Right atrium auricular region (tissue), 2 donors: Measurements from ENCODE around the gene GSC2. TPM values are rescaled to one million over a fixed set of nuclear protein-coding genes. Genes with fewer than 3 reads are reported as not detected.

Source experiments
- DNase-seq: peaks from one replicate; pipeline ENCODE4 v3.0.0-alpha.2; 2019; ENCODE audit warnings: low spot score
- H3K27ac ChIP-seq, 2 donors: fragments of 200-600 bp; sonication (generic); 1 replicate in 1 of 2; 2 replicates in 1 of 2; pipeline ENCODE4 v1.5.1; 2016 to 2019
- H3K27me3 ChIP-seq, 2 donors: fragments of 200-600 bp; sonication (generic); one replicate each; pipeline versions ENCODE4 v1.5.1 to v1.6.0; 2017 to 2019
- H3K36me3 ChIP-seq: fragments of 200-600 bp; sonication (generic); one replicate; pipeline ENCODE4 v1.5.1; 2016
- H3K4me1 ChIP-seq, 2 donors: fragments of 200-600 bp; sonication (generic); one replicate each; pipeline versions ENCODE4 v1.5.1 to v1.6.0; 2017 to 2019
- H3K4me3 ChIP-seq, 2 donors: fragments of 200-600 bp; sonication (generic); 1 replicate in 1 of 2; 2 replicates in 1 of 2; pipeline ENCODE4 v1.5.1; 2017 to 2019; ENCODE audit warnings: mild to moderate bottlenecking in 1 of 2, moderate library complexity in 1 of 2
- H3K9me3 ChIP-seq, 2 donors: fragments of 200-600 bp; sonication (generic); one replicate each; pipeline ENCODE4 v1.5.1; 2019
- CTCF ChIP-seq, 2 donors: fragments of 200-600 bp; sonication (generic); IDR thresholded peaks; one replicate each; pipeline ENCODE4 v1.5.1; 2019; ENCODE audit warnings: antibody characterized with exemption in 2 of 2
- total RNA-seq, 2 donors: library from RNA; depleted of rRNA; stranded (reverse); fragments of >200 nt; gene quantifications; one replicate each; pipeline ENCODE4 v1.1.0, GENCODE V29; 2016

The GSC2 gene
- total RNA-seq, 2 donors from 2014 or later, result not detected

GRCh38 chr22:19106886-19107729 is 43.0 kb downstream of the GSC2 start:
- Histone ChIP-seq H3K9me3 (no peaks in the 10 kb centered on the region), H3K36me3 (no peaks in the 10 kb centered on the region), H3K4me1 (peaks cover 0 to 54% of the 10 kb centered on the region in 2 donors), H3K27ac (no peak overlapping the region), H3K4me3 (no peak overlapping the region), H3K27me3 (no peaks in the 10 kb centered on the region)
- no peak for DNase-seq
- no peak for TF ChIP-seq CTCF (IDR thresholded peaks at IDR 0.05)

DNA sequence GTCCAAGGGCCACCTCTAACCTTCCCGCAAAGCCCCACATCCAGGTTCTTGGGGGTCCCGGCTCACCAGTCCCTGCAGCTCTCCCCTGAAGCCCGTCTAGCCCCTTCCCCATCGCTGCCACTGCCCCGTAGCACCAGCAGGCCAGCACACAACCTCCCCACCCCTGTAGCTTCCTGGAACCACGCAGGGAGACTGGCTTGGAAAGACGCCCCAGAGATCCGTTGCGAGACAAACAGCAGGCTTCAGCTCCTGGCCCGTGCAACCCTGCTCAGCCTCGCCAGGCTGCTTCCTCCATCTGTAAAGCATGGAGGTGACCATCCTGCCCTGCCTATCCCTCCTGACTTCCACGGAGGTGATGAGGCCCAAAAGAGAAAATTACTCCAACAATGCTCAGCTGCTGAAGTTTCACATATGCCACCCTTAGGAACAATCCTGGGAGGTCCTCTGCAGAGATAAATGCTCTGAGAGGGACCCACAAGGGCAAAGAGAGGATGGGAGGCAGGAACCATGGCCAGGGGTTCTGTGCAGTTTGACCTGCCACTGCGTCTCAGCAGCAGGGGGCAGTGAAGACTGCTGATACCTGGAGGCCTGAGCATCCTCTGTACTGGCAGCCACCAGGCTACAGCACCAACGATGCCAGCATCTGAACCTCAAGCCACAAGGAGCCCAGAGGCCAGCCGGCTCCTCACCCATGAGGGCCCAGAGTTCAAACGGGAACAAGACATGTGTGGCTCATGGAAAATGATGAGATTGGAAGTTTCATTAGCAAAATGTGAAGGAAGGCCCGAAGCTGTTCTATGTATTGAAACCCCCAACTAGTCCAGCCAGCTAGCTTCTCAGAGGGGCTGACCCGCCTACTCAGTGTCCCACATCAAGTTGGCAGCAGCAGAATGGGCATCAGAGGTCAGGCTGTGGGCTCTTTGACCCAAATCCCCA is 44.0 kb downstream of the GSC2 start:
- Histone ChIP-seq H3K27ac (no peak overlapping the region), H3K4me3 (no peak overlapping the region), H3K36me3 (no peaks in the 10 kb centered on the region), H3K4me1 (peaks cover 0 to 54% of the 10 kb centered on the region in 2 donors), H3K27me3 (no peaks in the 10 kb centered on the region), H3K9me3 (no peaks in the 10 kb centered on the region)
- DNase-seq, result no peak
- TF ChIP-seq CTCF (IDR thresholded peaks at IDR 0.05), result no peak

DNA sequence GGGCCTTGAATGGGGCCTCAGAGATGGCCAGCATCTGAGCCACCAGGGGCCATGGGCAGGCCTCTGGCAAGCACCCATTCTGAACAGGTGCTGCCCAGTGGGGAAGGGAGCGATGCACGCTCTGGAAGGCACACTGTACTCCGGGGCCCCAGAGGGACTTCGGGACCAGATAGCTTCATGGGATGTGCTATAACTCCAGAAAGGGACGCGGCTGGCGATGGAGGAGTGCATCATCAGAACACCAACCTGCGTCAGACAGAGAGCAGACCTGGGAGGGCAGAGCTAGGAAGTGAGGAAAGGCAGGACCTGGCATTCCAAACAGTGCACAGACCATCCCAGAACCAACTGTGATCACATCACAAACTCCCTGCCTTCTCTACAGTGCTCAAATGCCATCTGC is 44.6 kb downstream of the GSC2 start:
- Histone ChIP-seq H3K36me3 (no peaks in the 10 kb centered on the region), H3K27ac (no peak overlapping the region), H3K9me3 (no peaks in the 10 kb centered on the region), H3K4me1 (peaks cover 0 to 54% of the 10 kb centered on the region in 2 donors), H3K27me3 (no peaks in the 10 kb centered on the region), H3K4me3 (no peak overlapping the region)
- no peak for TF ChIP-seq CTCF (IDR thresholded peaks at IDR 0.05)
- DNase-seq, result no peak

DNA sequence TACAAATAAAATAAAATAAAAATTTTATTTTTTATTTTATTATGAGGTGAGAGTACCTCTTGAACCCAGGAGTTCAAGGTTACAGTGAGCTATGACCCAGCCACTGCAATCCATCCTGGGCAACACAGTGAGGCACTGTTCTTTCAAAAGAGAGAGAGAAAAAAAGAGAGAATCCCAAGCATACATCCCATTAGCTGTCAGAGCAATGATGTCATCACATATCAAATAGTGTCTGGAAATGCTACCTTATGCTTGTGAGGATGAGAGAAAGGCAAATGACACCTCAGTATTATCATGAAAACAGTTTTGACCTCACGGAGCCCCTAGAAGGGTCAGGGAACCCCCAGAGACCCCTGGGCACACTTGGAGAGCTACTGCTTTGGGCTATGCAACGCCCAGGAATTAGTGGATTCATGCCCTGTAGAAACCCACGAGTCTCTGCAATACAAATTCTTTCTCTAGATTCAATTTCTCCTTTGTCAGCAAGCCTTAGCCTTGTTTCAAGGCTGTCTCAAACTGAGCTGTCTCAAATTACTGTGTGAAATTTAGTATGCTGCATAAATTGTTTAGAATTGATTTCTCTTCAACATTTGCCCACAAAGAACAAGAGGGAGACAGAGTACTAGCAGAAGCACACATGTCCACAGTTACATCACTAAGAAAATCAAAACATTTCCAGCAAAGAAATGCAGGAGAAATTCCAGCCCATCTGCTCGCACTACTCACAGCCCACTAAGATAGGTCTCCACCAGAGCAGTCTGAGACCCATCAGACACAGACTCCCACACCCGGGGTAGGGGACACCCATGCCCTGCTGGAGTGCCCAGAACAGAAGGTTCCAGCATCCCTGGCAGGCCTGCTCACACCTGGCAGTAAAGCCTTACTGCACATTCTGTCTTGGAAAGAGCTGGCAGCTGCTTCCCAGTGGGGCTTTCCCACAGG is 45.9 kb downstream of the GSC2 start:
- no peak for TF ChIP-seq CTCF (IDR thresholded peaks at IDR 0.05)
- Histone ChIP-seq H3K4me1 (peaks cover 0 to 41% of the 10 kb centered on the region in 2 donors), H3K27ac (no peak overlapping the region), H3K9me3 (no peaks in the 10 kb centered on the region), H3K27me3 (no peaks in the 10 kb centered on the region), H3K36me3 (no peaks in the 10 kb centered on the region), H3K4me3 (no peak overlapping the region)
- no peak for DNase-seq

DNA sequence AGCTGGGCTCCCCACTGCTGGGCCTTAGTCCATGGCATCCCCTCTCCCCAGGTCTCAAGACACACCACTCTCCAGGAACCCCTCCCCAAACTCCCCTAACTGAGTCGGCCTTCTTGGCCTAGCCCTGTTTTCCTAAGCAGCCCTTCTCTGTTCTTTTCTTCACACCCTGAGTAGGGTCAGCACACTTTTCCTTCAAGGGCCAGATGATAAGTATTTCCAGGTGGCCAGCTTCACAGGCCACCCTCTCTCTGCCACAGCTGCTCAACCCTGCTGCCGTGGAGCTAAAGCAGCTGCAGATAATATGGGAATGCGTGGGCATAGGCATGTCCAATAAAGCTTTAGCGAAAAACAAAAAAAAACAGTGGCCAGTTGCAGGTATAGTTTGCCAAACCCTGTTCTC is 51.9 kb downstream of the GSC2 start:
- H3K36me3 ChIP-seq, result no peaks in the 10 kb centered on the region
- DNase-seq, result no peak
- H3K9me3 ChIP-seq, result no peaks in the 10 kb centered on the region
- H3K27ac ChIP-seq, result no peak overlapping the region
- H3K4me3 ChIP-seq, result no peak overlapping the region
- no peak for TF ChIP-seq CTCF (IDR thresholded peaks at IDR 0.05)
- H3K27me3 ChIP-seq, result no peaks in the 10 kb centered on the region
- peaks cover 0 to 14% of the 10 kb centered on the region in 2 donors for H3K4me1 ChIP-seq
